ENCODE data around the gene VWF. TPM values are rescaled to one million over a fixed set of nuclear protein-coding genes. Genes with fewer than 3 reads are reported as not detected.

Gene VWF
- total and polyA plus RNA-seq, 2 of the 4 experiments (the other 2 are of a cell fraction): under 0.01 to 0.09 TPM

- H3K4me3 ChIP-seq (ENCODE audit: insufficient read depth, low read depth, low read length): no peak overlapping the region
- WGBS, 2 experiments (ENCODE audit: extremely low coverage in 2 of 2, insufficient read length in 1 of 2): 95% methylated on average over 17 of the region's 17 CpGs; no CpG with 5 or more reads in 1 of the 2 experiments
- H3K56ac ChIP-seq (ENCODE audit: extremely low read depth, insufficient read depth, low read length): no peak overlapping the region
- peak overlapping the region; percentile 91 for H2AK9ac ChIP-seq (replicated peaks; ENCODE audit: low read depth, low read length, poor library complexity)
- peak overlapping the region; percentile 78; the same call in 1 of the 2 replicates for H3K23ac ChIP-seq (ENCODE audit: low read depth, low read length)
- H3K27me3 ChIP-seq (ENCODE audit: control insufficient read depth, insufficient read depth, low read length): no peaks in the 10 kb centered on the region
- peak overlapping the region; percentile 63 for H2AFZ ChIP-seq (replicated peaks; ENCODE audit: low read length, poor library complexity)
- H3K79me1 ChIP-seq (ENCODE audit: low read depth in 1 of 2, low read length in 2 of 2): no peaks in the 10 kb centered on the region
- H2BK120ac ChIP-seq (ENCODE audit: low read depth, low read length): peak overlapping the region; percentile 93
- peak overlapping the region; percentile 88; the same call in 2 of the 3 replicates for H2BK15ac ChIP-seq (ENCODE audit: low read depth, low read length)
- H4K91ac ChIP-seq (ENCODE audit: insufficient read depth, low read depth, low read length): peak overlapping the region; percentile 84
- CTCF ChIA-PET: interaction anchor here (0.6 to 1.1 kb wide), 2 partner anchors 232 to 1441 kb away, joined by 3 to 7 read pairs; no protein-coding TSS in a partner anchor
- peak overlapping the region; percentile 85 for H3K14ac ChIP-seq (replicated peaks; ENCODE audit: low read depth, low read length)
- peak overlapping the region; percentile 85 for H2BK20ac ChIP-seq (ENCODE audit: low read depth, low read length)
- dilution Hi-C loops (cut with HindIII; ENCODE audit: low sequenced_read_pairs, unreplicated experiment) (no loop called here), intact Hi-C loops (cut with micrococcal nuclease) (loop anchor here (1.0 to 10.0 kb wide), 2 partner anchors 239 to 962 kb away; no protein-coding TSS in a partner anchor), in situ Hi-C loops (cut with MboI; ENCODE audit: low sequenced_read_pairs) (loop anchor here (10.0 kb wide), 1 partner anchor 612 kb away; the partner anchor contains the start of gene NTF3)
- peak overlapping the region; percentile 83 for H2BK5ac ChIP-seq (ENCODE audit: low read depth, low read length, poor library complexity, severe bottlenecking)
- peaks cover 24% of the 10 kb centered on the region for H3K4me1 ChIP-seq (ENCODE audit: control insufficient read depth, insufficient read depth, low read length)
- H3K9ac ChIP-seq (ENCODE audit: low read depth, low read length): peak overlapping the region; percentile 10; the same call in 1 of the 2 replicates
- H3K9me1 ChIP-seq (ENCODE audit: insufficient read depth, low read length): peaks cover 25% of the 10 kb centered on the region
- no TSS peak for BruUV-seq (replicated peaks)
- ATAC-seq (ENCODE audit: low read depth) (no peak), DNase-seq (no peak)
- peak overlapping the region; percentile 86 for H3K27ac ChIP-seq (ENCODE audit: insufficient read depth, low read length)
- POLR2A ChIA-PET (ENCODE audit: unreplicated experiment): no interaction called here
- H2AK5ac ChIP-seq (ENCODE audit: low read depth, low read length): peak overlapping the region; percentile 85
- peak overlapping the region; percentile 65 for H4K5ac ChIP-seq (ENCODE audit: low read depth, low read length)
- H3K36me3 ChIP-seq (ENCODE audit: control insufficient read depth, insufficient read depth, low read length): no peaks in the 10 kb centered on the region
- peak overlapping the region; percentile 36 to 43; a peak in 3 of 4 replicates for H4K8ac ChIP-seq (ENCODE audit: low read depth in 2 of 2, low read length in 2 of 2)
- no peaks in the 10 kb centered on the region for H3K9me3 ChIP-seq (ENCODE audit: control insufficient read depth, insufficient read depth, low read length)
- TF ChIP-seq MAFK (IDR thresholded peaks at IDR 0.05; ENCODE audit: low read depth, low read length) (no peak), MAZ (IDR thresholded peaks at IDR 0.05; ENCODE audit: borderline replicate concordance, low read depth, low read length) (no peak), CTCF (conservative IDR thresholded peaks at IDR 0.05; ENCODE audit: low read depth, low read length) (no peak), RCOR1 (IDR thresholded peaks at IDR 0.05; ENCODE audit: insufficient replicate concordance, low read length) (no peak), BHLHE40 (IDR thresholded peaks at IDR 0.05; ENCODE audit: low read depth, low read length) (no peak), MXI1 (IDR thresholded peaks at IDR 0.05; ENCODE audit: borderline replicate concordance, low read depth, low read length) (no peak), POLR2A (IDR thresholded peaks at IDR 0.05; ENCODE audit: low read depth, low read length) (no peak), CEBPB (IDR thresholded peaks at IDR 0.05; ENCODE audit: low read depth, low read length) (no peak), RAD21 (IDR thresholded peaks at IDR 0.05; ENCODE audit: low read length) (no peak), RFX5 (IDR thresholded peaks at IDR 0.05; ENCODE audit: low read depth, low read length) (no peak)
- TF ChIP-seq, protein P1, sequence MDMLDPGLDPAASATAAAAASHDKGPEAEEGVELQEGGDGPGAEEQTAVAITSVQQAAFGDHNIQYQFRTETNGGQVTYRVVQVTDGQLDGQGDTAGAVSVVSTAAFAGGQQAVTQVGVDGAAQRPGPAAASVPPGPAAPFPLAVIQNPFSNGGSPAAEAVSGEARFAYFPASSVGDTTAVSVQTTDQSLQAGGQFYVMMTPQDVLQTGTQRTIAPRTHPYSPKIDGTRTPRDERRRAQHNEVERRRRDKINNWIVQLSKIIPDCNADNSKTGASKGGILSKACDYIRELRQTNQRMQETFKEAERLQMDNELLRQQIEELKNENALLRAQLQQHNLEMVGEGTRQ (IDR thresholded peaks at IDR 0.05; ENCODE audit: low read depth, low read length): no peak
- H3K4ac ChIP-seq (ENCODE audit: low read depth, low read length): peak overlapping the region; percentile 87
- H4K20me1 ChIP-seq (ENCODE audit: insufficient read depth, low read length): no peaks in the 10 kb centered on the region; the same call in 1 of the 2 replicates
- H3K18ac ChIP-seq (ENCODE audit: low read depth, low read length): peak overlapping the region; percentile 70
- H3K4me2 ChIP-seq (ENCODE audit: low read depth, low read length): 0 out of 2 replicates have a peak overlapping the region, but pooled peaks have one; percentile 10
These were observed 77.8 kb downstream of the VWF start for GRCh38 chr12:6046511-6047180.

Measured in IMR-90 (cell line).